ENCODE data around the gene ITGA7.

The ITGA7 gene

GRCh38 chr12:55703288-55703687 is 4.4 kb downstream of the ITGA7 start:
- Histone ChIP-seq H3K4me1 (peaks cover 21% of the 10 kb centered on the region), H3K4me3 (no peak overlapping the region), H3K9me3 (no peaks in the 10 kb centered on the region), H3K27ac (no peak overlapping the region), H3K27me3 (peaks cover 13% of the 10 kb centered on the region), H3K36me3 (no peaks in the 10 kb centered on the region), H4K20me1 (no peaks in the 10 kb centered on the region), H3K4me2 (no peak overlapping the region), H3K9ac (no peak overlapping the region)
- TF ChIP-seq Cebpa-rat (IDR thresholded peaks at IDR 0.05), result no peak

- peaks cover 17% of the 10 kb centered on the region for H3K4me1 ChIP-seq
- H4K20me1 ChIP-seq, result no peaks in the 10 kb centered on the region
- H3K9me3 ChIP-seq, result no peaks in the 10 kb centered on the region
- H3K27me3 ChIP-seq, result peaks cover 13% of the 10 kb centered on the region
- TF ChIP-seq Cebpa-rat (IDR thresholded peaks at IDR 0.05), result no peak
- no peak overlapping the region for H3K9ac ChIP-seq
- H3K36me3 ChIP-seq, result no peaks in the 10 kb centered on the region
- no peak overlapping the region for H3K27ac ChIP-seq
- H3K4me3 ChIP-seq, result no peak overlapping the region
- H3K4me2 ChIP-seq, result no peak overlapping the region
Measured at GRCh38 chr12:55702861-55703260, 4.8 kb downstream of the ITGA7 start.

GRCh38 chr12:55700255-55701018 is 7.3 kb downstream of the ITGA7 start:
- no peak for TF ChIP-seq Cebpa-rat (IDR thresholded peaks at IDR 0.05)
- H3K36me3 ChIP-seq, result no peaks in the 10 kb centered on the region
- no peaks in the 10 kb centered on the region for H3K9me3 ChIP-seq
- H3K4me2 ChIP-seq, result no peak overlapping the region
- H4K20me1 ChIP-seq, result no peaks in the 10 kb centered on the region
- H3K4me3 ChIP-seq, result no peak overlapping the region
- H3K27me3 ChIP-seq, result no peaks in the 10 kb centered on the region
- no peak overlapping the region for H3K27ac ChIP-seq
- no peak overlapping the region for H3K9ac ChIP-seq
- no peaks in the 10 kb centered on the region for H3K4me1 ChIP-seq

- no peak overlapping the region for H3K4me2 ChIP-seq
- no peak overlapping the region for H3K27ac ChIP-seq
Measured at GRCh38 chr12:55699471-55700055, 8.1 kb downstream of the ITGA7 start.

GRCh38 chr12:55698965-55699364 is 8.7 kb downstream of the ITGA7 start:
- no peaks in the 10 kb centered on the region for H3K9me3 ChIP-seq
- no peaks in the 10 kb centered on the region for H3K36me3 ChIP-seq
- no peak overlapping the region for H3K27ac ChIP-seq
- H4K20me1 ChIP-seq, result no peaks in the 10 kb centered on the region
- H3K4me1 ChIP-seq, result no peaks in the 10 kb centered on the region
- H3K4me3 ChIP-seq, result no peak overlapping the region
- no peak overlapping the region for H3K4me2 ChIP-seq
- H3K27me3 ChIP-seq, result no peaks in the 10 kb centered on the region
- TF ChIP-seq Cebpa-rat (IDR thresholded peaks at IDR 0.05), result no peak
- H3K9ac ChIP-seq, result no peak overlapping the region

More at GRCh38 chr12:55699471-55700055, 8.1 kb downstream of the ITGA7 start:
- H4K20me1 ChIP-seq, result no peaks in the 10 kb centered on the region
- no peak overlapping the region for H3K9ac ChIP-seq
- no peaks in the 10 kb centered on the region for H3K27me3 ChIP-seq
- TF ChIP-seq Cebpa-rat (IDR thresholded peaks at IDR 0.05), result no peak
- no peaks in the 10 kb centered on the region for H3K36me3 ChIP-seq
- H3K4me1 ChIP-seq, result no peaks in the 10 kb centered on the region
- no peaks in the 10 kb centered on the region for H3K9me3 ChIP-seq
- H3K4me3 ChIP-seq, result no peak overlapping the region

- no peak overlapping the region for H3K9ac ChIP-seq
- H3K27me3 ChIP-seq, result no peaks in the 10 kb centered on the region
- TF ChIP-seq Cebpa-rat (IDR thresholded peaks at IDR 0.05), result no peak
- no peak overlapping the region for H3K27ac ChIP-seq
- no peaks in the 10 kb centered on the region for H4K20me1 ChIP-seq
- H3K4me1 ChIP-seq, result no peaks in the 10 kb centered on the region
- H3K36me3 ChIP-seq, result no peaks in the 10 kb centered on the region
- H3K9me3 ChIP-seq, result no peaks in the 10 kb centered on the region
- no peak overlapping the region for H3K4me3 ChIP-seq
- no peak overlapping the region for H3K4me2 ChIP-seq
Measured at GRCh38 chr12:55698241-55698955, 9.3 kb downstream of the ITGA7 start.

GRCh38 chr12:55697686-55698085 is 10.0 kb downstream of the ITGA7 start:
- Histone ChIP-seq H3K27me3 (no peaks in the 10 kb centered on the region), H3K4me2 (no peak overlapping the region), H4K20me1 (no peaks in the 10 kb centered on the region), H3K4me1 (no peaks in the 10 kb centered on the region), H3K9me3 (no peaks in the 10 kb centered on the region), H3K36me3 (no peaks in the 10 kb centered on the region), H3K27ac (no peak overlapping the region), H3K9ac (no peak overlapping the region), H3K4me3 (no peak overlapping the region)
- no peak for TF ChIP-seq Cebpa-rat (IDR thresholded peaks at IDR 0.05)

- H3K9me3 ChIP-seq, result no peaks in the 10 kb centered on the region
- H4K20me1 ChIP-seq, result no peaks in the 10 kb centered on the region
- H3K27me3 ChIP-seq, result no peaks in the 10 kb centered on the region
- H3K27ac ChIP-seq, result no peak overlapping the region
- no peak overlapping the region for H3K9ac ChIP-seq
- TF ChIP-seq Cebpa-rat (IDR thresholded peaks at IDR 0.05), result no peak
- H3K36me3 ChIP-seq, result no peaks in the 10 kb centered on the region
- H3K4me3 ChIP-seq, result no peak overlapping the region
- no peak overlapping the region for H3K4me2 ChIP-seq
- H3K4me1 ChIP-seq, result no peaks in the 10 kb centered on the region
Measured at GRCh38 chr12:55696796-55697462, 10.8 kb downstream of the ITGA7 start.

- Histone ChIP-seq H4K20me1 (no peaks in the 10 kb centered on the region), H3K27me3 (no peaks in the 10 kb centered on the region), H3K4me2 (no peak overlapping the region), H3K27ac (no peak overlapping the region), H3K4me3 (no peak overlapping the region), H3K9me3 (no peaks in the 10 kb centered on the region), H3K4me1 (no peaks in the 10 kb centered on the region), H3K9ac (no peak overlapping the region), H3K36me3 (no peaks in the 10 kb centered on the region)
- no peak for TF ChIP-seq Cebpa-rat (IDR thresholded peaks at IDR 0.05)
Measured at GRCh38 chr12:55696141-55696540, 11.6 kb downstream of the ITGA7 start.

GRCh38 chr12:55695349-55695748 is 12.4 kb downstream of the ITGA7 start:
- Histone ChIP-seq H3K4me2 (no peak overlapping the region), H3K4me1 (no peaks in the 10 kb centered on the region), H4K20me1 (no peaks in the 10 kb centered on the region), H3K9me3 (no peaks in the 10 kb centered on the region), H3K9ac (no peak overlapping the region), H3K4me3 (no peak overlapping the region), H3K36me3 (no peaks in the 10 kb centered on the region), H3K27me3 (no peaks in the 10 kb centered on the region), H3K27ac (no peak overlapping the region)
- TF ChIP-seq Cebpa-rat (IDR thresholded peaks at IDR 0.05), result no peak

Measured in BLaER1 (cell line).